ENCODE data around the gene OR51V1. TPM values are rescaled to one million over a fixed set of nuclear protein-coding genes. Genes with fewer than 3 reads are reported as not detected.

Gene OR51V1
- total RNA-seq, 1 experiment from 2014 or later: not detected

- Histone ChIP-seq H3K36me3 (no peaks in the 10 kb centered on the region), H3K4me1 (no peaks in the 10 kb centered on the region), H3K9me3 (replicated peaks) (no peaks in the 10 kb centered on the region), H3K4me3 (no peak overlapping the region), H3K27me3 (no peaks in the 10 kb centered on the region), H3K27ac (no peak overlapping the region)
- DNase-seq: no peak
Observed at GRCh38 chr11:5237420-5237819, 36.9 kb upstream of the OR51V1 start.

GRCh38 chr11:5235364-5236095, 35.0 kb upstream of the OR51V1 start:
- DNase-seq: no peak
- Histone ChIP-seq H3K4me1 (no peaks in the 10 kb centered on the region), H3K9me3 (replicated peaks) (no peaks in the 10 kb centered on the region), H3K27me3 (no peaks in the 10 kb centered on the region), H3K36me3 (no peaks in the 10 kb centered on the region), H3K4me3 (no peak overlapping the region), H3K27ac (no peak overlapping the region)

- no peak for DNase-seq
- no peaks in the 10 kb centered on the region for H3K36me3 ChIP-seq
- no peaks in the 10 kb centered on the region for H3K4me1 ChIP-seq
- H3K27ac ChIP-seq: no peak within 1 kb of the TSS
- no peak within 1 kb of the TSS for H3K4me3 ChIP-seq
- H3K27me3 ChIP-seq: no peaks in the 10 kb centered on the region
- no peaks in the 10 kb centered on the region for H3K9me3 ChIP-seq (replicated peaks)
Observed at GRCh38 chr11:5234381-5234834, 33.9 kb upstream of the OR51V1 start, which contains the start of gene HBD. TSS of gene HBD (minus strand) at chr11:5234483. CDS start at chr11:5234433, 50 bp downstream.

GRCh38 chr11:5233307-5233706, 32.8 kb upstream of the OR51V1 start:
- Histone ChIP-seq H3K36me3 (no peaks in the 10 kb centered on the region), H3K27ac (no peak overlapping the region), H3K4me1 (no peaks in the 10 kb centered on the region), H3K27me3 (no peaks in the 10 kb centered on the region), H3K4me3 (no peak overlapping the region), H3K9me3 (replicated peaks) (no peaks in the 10 kb centered on the region)
- no peak for DNase-seq

GRCh38 chr11:5232821-5233220, 32.3 kb upstream of the OR51V1 start:
- DNase-seq: no peak
- Histone ChIP-seq H3K4me1 (no peaks in the 10 kb centered on the region), H3K4me3 (no peak overlapping the region), H3K27me3 (no peaks in the 10 kb centered on the region), H3K9me3 (replicated peaks) (no peaks in the 10 kb centered on the region), H3K36me3 (no peaks in the 10 kb centered on the region), H3K27ac (no peak overlapping the region)

GRCh38 chr11:5232176-5232575, 31.7 kb upstream of the OR51V1 start:
- no peaks in the 10 kb centered on the region for H3K9me3 ChIP-seq (replicated peaks)
- H3K4me3 ChIP-seq: no peak overlapping the region
- H3K36me3 ChIP-seq: no peaks in the 10 kb centered on the region
- no peaks in the 10 kb centered on the region for H3K4me1 ChIP-seq
- no peak for DNase-seq
- no peak overlapping the region for H3K27ac ChIP-seq
- H3K27me3 ChIP-seq: no peaks in the 10 kb centered on the region

- Histone ChIP-seq H3K27ac (no peak overlapping the region), H3K27me3 (no peaks in the 10 kb centered on the region), H3K4me3 (no peak overlapping the region), H3K36me3 (no peaks in the 10 kb centered on the region), H3K9me3 (replicated peaks) (no peaks in the 10 kb centered on the region), H3K4me1 (no peaks in the 10 kb centered on the region)
- DNase-seq: no peak
Observed at GRCh38 chr11:5231111-5231510, 30.6 kb upstream of the OR51V1 start.

- Histone ChIP-seq H3K27ac (no peak overlapping the region), H3K9me3 (replicated peaks) (no peaks in the 10 kb centered on the region), H3K36me3 (no peaks in the 10 kb centered on the region), H3K27me3 (no peaks in the 10 kb centered on the region), H3K4me1 (no peaks in the 10 kb centered on the region), H3K4me3 (no peak overlapping the region)
- DNase-seq: no peak
Observed at GRCh38 chr11:5230266-5230665, 29.8 kb upstream of the OR51V1 start.

GRCh38 chr11:5229796-5230195, 29.3 kb upstream of the OR51V1 start:
- H3K27me3 ChIP-seq: no peaks in the 10 kb centered on the region
- no peak overlapping the region for H3K4me3 ChIP-seq
- no peaks in the 10 kb centered on the region for H3K36me3 ChIP-seq
- no peaks in the 10 kb centered on the region for H3K9me3 ChIP-seq (replicated peaks)
- H3K27ac ChIP-seq: no peak overlapping the region
- no peaks in the 10 kb centered on the region for H3K4me1 ChIP-seq
- DNase-seq: no peak

GRCh38 chr11:5229356-5229755, 28.9 kb upstream of the OR51V1 start:
- no peak overlapping the region for H3K27ac ChIP-seq
- H3K4me1 ChIP-seq: no peaks in the 10 kb centered on the region
- DNase-seq: no peak
- H3K36me3 ChIP-seq: no peaks in the 10 kb centered on the region
- no peaks in the 10 kb centered on the region for H3K9me3 ChIP-seq (replicated peaks)
- no peak overlapping the region for H3K4me3 ChIP-seq
- H3K27me3 ChIP-seq: no peaks in the 10 kb centered on the region

GRCh38 chr11:5228124-5228523, 27.6 kb upstream of the OR51V1 start:
- H3K27ac ChIP-seq: no peak overlapping the region
- no peaks in the 10 kb centered on the region for H3K4me1 ChIP-seq
- no peak for DNase-seq
- H3K27me3 ChIP-seq: no peaks in the 10 kb centered on the region
- H3K36me3 ChIP-seq: no peaks in the 10 kb centered on the region
- H3K4me3 ChIP-seq: no peak overlapping the region
- H3K9me3 ChIP-seq (replicated peaks): no peaks in the 10 kb centered on the region

GRCh38 chr11:5227681-5228080, 27.2 kb upstream of the OR51V1 start:
- no peaks in the 10 kb centered on the region for H3K9me3 ChIP-seq (replicated peaks)
- no peaks in the 10 kb centered on the region for H3K27me3 ChIP-seq

GRCh38 chr11:5226732-5227310, 26.3 kb upstream of the OR51V1 start, which contains the start of gene HBB:
TSS of gene HBB (minus strand) at chr11:5227071. CDS start at chr11:5227021, 50 bp downstream.
- Histone ChIP-seq H3K4me1 (no peaks in the 10 kb centered on the region), H3K4me3 (no peak within 1 kb of the TSS)

More at GRCh38 chr11:5227681-5228080, 27.2 kb upstream of the OR51V1 start:
- no peak overlapping the region for H3K4me3 ChIP-seq
- no peak overlapping the region for H3K27ac ChIP-seq
- H3K4me1 ChIP-seq: no peaks in the 10 kb centered on the region
- DNase-seq: no peak
- no peaks in the 10 kb centered on the region for H3K36me3 ChIP-seq

GRCh38 chr11:5225480-5225871, 25.0 kb upstream of the OR51V1 start:
- Histone ChIP-seq H3K27me3 (no peaks in the 10 kb centered on the region), H3K4me1 (no peaks in the 10 kb centered on the region), H3K27ac (no peak overlapping the region), H3K9me3 (replicated peaks) (no peaks in the 10 kb centered on the region), H3K4me3 (no peak overlapping the region), H3K36me3 (no peaks in the 10 kb centered on the region)
- DNase-seq: no peak

More at GRCh38 chr11:5226732-5227310, 26.3 kb upstream of the OR51V1 start, which contains the start of gene HBB:
- no peak for DNase-seq
- H3K9me3 ChIP-seq (replicated peaks): no peaks in the 10 kb centered on the region
- H3K27me3 ChIP-seq: no peaks in the 10 kb centered on the region
- no peaks in the 10 kb centered on the region for H3K36me3 ChIP-seq
- H3K27ac ChIP-seq: no peak within 1 kb of the TSS

- Histone ChIP-seq H3K27ac (no peak overlapping the region), H3K36me3 (no peaks in the 10 kb centered on the region), H3K27me3 (no peaks in the 10 kb centered on the region), H3K4me3 (no peak overlapping the region), H3K4me1 (no peaks in the 10 kb centered on the region), H3K9me3 (replicated peaks) (no peaks in the 10 kb centered on the region)
- no peak for DNase-seq
Observed at GRCh38 chr11:5224538-5225479, 24.3 kb upstream of the OR51V1 start.

All from SJCRH30 (cell line).